Stimulated activated naive CD8-positive, alpha-beta T cell treated with anti-CD3 and anti-CD28 coated beads, Interleukin-15, Interleukin-2, amounts not matched to agents 100 ng/mL and 50 ng/mL, for 24 hours (primary cell): ENCODE measurements around the gene ARL4D.
"Not testable (repeated sequence)": the region's sequence is repeated elsewhere in the genome, so short reads cannot be mapped to it uniquely, and the experiment has no call there.

ENCODE experiments used
- H3K27ac Mint-ChIP-seq: one replicate; pipeline ENCODE4 v1.8.0; 2021; ENCODE audit warnings: mild to moderate bottlenecking, mixed read lengths
- H3K27me3 Mint-ChIP-seq: one replicate; pipeline ENCODE4 v1.8.0; 2021; ENCODE audit warnings: mixed read lengths
- H3K36me3 Mint-ChIP-seq: one replicate; pipeline ENCODE4 v1.8.0; 2021; ENCODE audit warnings: low read depth, mixed read lengths
- H3K4me1 Mint-ChIP-seq: one replicate; pipeline ENCODE4 v1.8.0; 2021; ENCODE audit warnings: low read depth, mixed read lengths
- H3K4me3 Mint-ChIP-seq: one replicate; pipeline ENCODE4 v1.8.0; 2021; ENCODE audit warnings: mild to moderate bottlenecking, mixed read lengths
- H3K9me3 Mint-ChIP-seq: one replicate; pipeline ENCODE4 v1.8.0; 2021; ENCODE audit warnings: mixed read lengths

The ARL4D gene

DNA sequence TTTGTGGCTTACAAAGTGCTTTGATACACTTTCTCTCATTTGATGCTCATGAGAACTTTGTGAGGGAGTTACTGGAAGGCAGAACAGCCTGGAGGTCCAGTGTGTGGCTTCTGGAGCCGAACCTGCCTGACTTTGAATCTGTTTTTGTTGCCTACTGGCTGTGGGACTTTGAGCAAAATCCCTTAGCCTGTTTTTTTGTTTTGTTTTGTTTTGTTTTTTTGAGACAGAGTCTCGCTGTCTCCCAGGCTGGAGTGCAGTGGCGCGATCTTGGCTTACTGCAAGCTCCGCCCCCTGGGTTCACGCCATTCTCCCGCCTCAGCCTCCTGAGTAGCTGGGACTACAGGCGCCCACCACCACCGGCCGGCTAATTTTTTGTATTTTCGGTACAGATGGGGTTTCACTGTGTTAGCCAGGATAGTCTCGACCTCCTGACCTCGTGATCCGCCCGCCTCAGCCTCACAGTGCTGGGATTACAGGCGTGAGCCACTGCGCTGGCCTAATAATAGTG lies 20.6 kb downstream of the ARL4D start:
- H3K27ac Mint-ChIP-seq, H3K4me3 Mint-ChIP-seq, H3K36me3 Mint-ChIP-seq, H3K9me3 Mint-ChIP-seq, H3K4me1 Mint-ChIP-seq: not testable (repeated sequence)
- H3K27me3 Mint-ChIP-seq = peaks cover 24% of the 10 kb centered on the region

DNA sequence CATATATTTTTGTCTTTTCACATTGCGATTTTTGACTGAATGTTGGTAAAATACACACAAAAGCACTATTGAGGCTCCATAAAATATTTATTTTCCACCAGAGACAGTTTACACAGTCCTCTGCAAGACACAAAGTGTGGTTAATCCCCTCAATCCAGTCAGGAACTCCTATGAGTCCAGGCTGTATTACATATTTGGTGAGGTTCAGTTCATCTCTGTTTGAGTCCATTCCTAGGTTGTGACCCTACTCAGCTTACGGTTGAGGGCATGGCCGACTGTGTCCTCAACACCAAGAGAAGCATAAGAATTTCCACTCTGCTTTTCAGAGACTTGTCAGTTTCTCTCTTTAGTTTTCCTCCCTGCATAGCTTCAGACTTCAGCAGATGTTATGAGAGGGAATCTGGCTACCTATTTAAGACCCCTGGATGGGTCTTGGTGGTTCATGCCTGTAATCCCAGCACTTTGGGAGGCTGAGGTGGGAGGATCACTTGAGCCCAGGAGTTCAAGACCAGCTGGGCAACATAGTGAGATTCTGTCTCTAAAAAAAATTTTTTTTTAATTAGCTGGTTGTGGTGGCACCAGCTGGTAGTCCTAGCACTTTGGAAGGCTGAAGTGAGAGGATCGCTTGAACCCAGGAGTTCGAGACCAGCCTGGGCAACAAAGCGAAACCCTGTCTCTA lies 25.1 kb downstream of the ARL4D start:
- Mint-ChIP-seq H3K27me3 (peaks cover 18% of the 10 kb centered on the region), H3K9me3 (no peaks in the 10 kb centered on the region), H3K36me3 (no peaks in the 10 kb centered on the region), H3K27ac (no peak overlapping the region), H3K4me1 (no peaks in the 10 kb centered on the region), H3K4me3 (no peak overlapping the region)

GRCh38 chr17:43427362-43428043 lies 28.7 kb downstream of the ARL4D start:
- H3K27me3 Mint-ChIP-seq = peaks cover 30% of the 10 kb centered on the region
- H3K9me3 Mint-ChIP-seq = no peaks in the 10 kb centered on the region
- no peaks in the 10 kb centered on the region for H3K4me1 Mint-ChIP-seq
- H3K4me3 Mint-ChIP-seq = no peak overlapping the region
- no peaks in the 10 kb centered on the region for H3K36me3 Mint-ChIP-seq
- H3K27ac Mint-ChIP-seq = no peak overlapping the region

- Mint-ChIP-seq H3K9me3 (no peaks in the 10 kb centered on the region), H3K27ac (no peak overlapping the region), H3K36me3 (no peaks in the 10 kb centered on the region), H3K4me1 (no peaks in the 10 kb centered on the region), H3K27me3 (peaks cover 30% of the 10 kb centered on the region), H3K4me3 (no peak overlapping the region)
These were observed 29.7 kb downstream of the ARL4D start for GRCh38 chr17:43428524-43428923.

DNA sequence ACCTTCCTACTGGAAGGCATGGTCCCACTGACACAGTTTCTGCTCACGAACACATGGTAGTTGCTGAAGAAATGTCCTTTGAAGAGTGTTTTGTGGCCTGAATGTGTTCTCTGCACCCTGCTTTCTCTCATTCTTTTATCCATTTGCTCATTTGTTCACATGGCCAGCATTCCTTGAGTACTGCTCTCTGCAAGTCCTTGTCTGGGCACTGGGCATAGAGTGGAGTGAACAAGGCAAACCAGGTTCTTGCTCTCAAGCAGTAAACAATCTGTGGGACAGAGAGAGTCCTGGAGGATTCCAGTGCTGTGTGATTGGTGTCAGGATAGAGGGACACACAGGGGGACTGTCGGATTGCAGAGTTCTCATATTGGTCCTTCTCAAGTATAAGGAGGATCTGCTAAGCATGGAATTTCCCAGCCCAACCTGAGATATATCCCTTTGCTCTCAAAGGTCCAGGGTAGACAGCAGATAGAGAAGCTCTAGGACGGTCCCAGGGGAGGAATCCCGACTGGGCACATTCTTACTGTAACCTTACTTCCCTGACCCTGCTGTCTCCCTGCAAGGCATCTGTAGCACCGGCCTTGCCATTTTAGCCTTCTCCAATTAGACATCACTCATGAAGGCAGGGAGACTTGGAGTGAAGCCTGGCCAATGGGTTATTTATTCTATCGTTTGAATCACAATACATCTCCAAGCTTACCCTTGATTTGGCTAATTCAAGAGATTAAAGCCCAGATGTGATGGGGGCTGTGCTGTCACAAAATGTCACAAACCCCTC lies 32.3 kb downstream of the ARL4D start:
- Mint-ChIP-seq H3K27ac (no peak overlapping the region), H3K36me3 (no peaks in the 10 kb centered on the region), H3K9me3 (no peaks in the 10 kb centered on the region), H3K4me1 (no peaks in the 10 kb centered on the region), H3K27me3 (peaks cover 28% of the 10 kb centered on the region), H3K4me3 (no peak overlapping the region)

- H3K9me3 Mint-ChIP-seq = no peaks in the 10 kb centered on the region
- no peaks in the 10 kb centered on the region for H3K36me3 Mint-ChIP-seq
- peaks cover 31% of the 10 kb centered on the region for H3K27me3 Mint-ChIP-seq
- no peaks in the 10 kb centered on the region for H3K4me1 Mint-ChIP-seq
- H3K27ac Mint-ChIP-seq = no peak overlapping the region
- H3K4me3 Mint-ChIP-seq = no peak overlapping the region
These were observed 33.1 kb downstream of the ARL4D start for GRCh38 chr17:43431714-43432523.

GRCh38 chr17:43434902-43435319 lies 36.1 kb downstream of the ARL4D start:
- Mint-ChIP-seq H3K36me3 (no peaks in the 10 kb centered on the region), H3K9me3 (no peaks in the 10 kb centered on the region), H3K27me3 (peaks cover 31% of the 10 kb centered on the region), H3K4me3 (no peak overlapping the region), H3K4me1 (no peaks in the 10 kb centered on the region), H3K27ac (no peak overlapping the region)

DNA sequence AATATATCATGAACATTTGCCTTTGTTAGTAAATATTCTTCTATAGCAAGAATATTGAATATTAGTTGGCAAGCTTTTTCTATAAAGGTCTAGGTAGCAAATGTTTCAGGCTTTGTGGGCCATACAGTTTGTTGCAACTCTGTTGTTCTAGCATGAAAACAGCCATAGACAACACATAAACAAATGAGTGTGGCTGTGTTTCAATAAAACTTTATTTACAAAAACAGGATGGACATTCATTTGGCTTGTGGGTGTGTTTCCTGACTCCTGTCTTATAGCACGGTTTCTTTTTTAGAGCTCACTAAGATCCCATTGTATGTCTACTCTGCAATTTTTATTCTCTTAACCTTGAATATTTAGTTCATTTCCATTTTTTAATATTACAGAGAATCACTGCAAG lies 39.0 kb downstream of the ARL4D start:
- Mint-ChIP-seq H3K27ac (no peak overlapping the region), H3K9me3 (no peaks in the 10 kb centered on the region), H3K36me3 (no peaks in the 10 kb centered on the region), H3K4me3 (no peak overlapping the region), H3K4me1 (no peaks in the 10 kb centered on the region), H3K27me3 (peaks cover 15% of the 10 kb centered on the region)

DNA sequence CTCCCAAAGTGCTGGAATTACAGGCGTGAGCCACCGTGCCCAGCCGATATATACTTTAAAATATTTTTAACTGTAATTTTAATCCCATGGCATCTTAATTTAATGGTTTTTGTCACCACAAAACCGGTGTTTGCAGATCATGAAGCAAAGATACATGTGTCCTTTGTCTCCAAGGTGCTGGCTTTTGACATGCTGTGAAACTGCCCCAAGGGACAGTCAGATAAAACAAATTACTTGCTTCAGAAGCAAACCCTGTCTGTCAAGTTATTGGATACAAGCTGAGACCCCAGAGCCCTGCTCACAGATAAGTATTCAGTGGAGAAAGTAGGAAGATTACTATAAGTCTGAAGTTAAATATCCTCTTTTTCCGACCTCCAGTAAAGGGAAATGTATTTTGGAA lies 39.8 kb downstream of the ARL4D start:
- Mint-ChIP-seq H3K36me3 (no peaks in the 10 kb centered on the region), H3K9me3 (no peaks in the 10 kb centered on the region), H3K4me1 (no peaks in the 10 kb centered on the region), H3K27ac (no peak overlapping the region), H3K27me3 (peaks cover 15% of the 10 kb centered on the region), H3K4me3 (no peak overlapping the region)

GRCh38 chr17:43439041-43439440 lies 40.2 kb downstream of the ARL4D start:
- H3K27me3 Mint-ChIP-seq = peaks cover 15% of the 10 kb centered on the region

GRCh38 chr17:43442711-43443110 lies 43.9 kb downstream of the ARL4D start:
- Mint-ChIP-seq H3K27me3 (peaks cover 10% of the 10 kb centered on the region), H3K36me3 (no peaks in the 10 kb centered on the region), H3K4me3 (no peak overlapping the region), H3K27ac (no peak overlapping the region), H3K4me1 (no peaks in the 10 kb centered on the region), H3K9me3 (no peaks in the 10 kb centered on the region)

More at GRCh38 chr17:43439041-43439440, 40.2 kb downstream of the ARL4D start:
- no peak overlapping the region for H3K27ac Mint-ChIP-seq
- H3K36me3 Mint-ChIP-seq = no peaks in the 10 kb centered on the region
- H3K4me1 Mint-ChIP-seq = no peaks in the 10 kb centered on the region
- H3K4me3 Mint-ChIP-seq = no peak overlapping the region
- no peaks in the 10 kb centered on the region for H3K9me3 Mint-ChIP-seq

GRCh38 chr17:43443381-43443780 lies 44.6 kb downstream of the ARL4D start:
- Mint-ChIP-seq H3K9me3 (no peaks in the 10 kb centered on the region), H3K27me3 (peaks cover 10% of the 10 kb centered on the region), H3K4me1 (no peaks in the 10 kb centered on the region), H3K36me3 (no peaks in the 10 kb centered on the region), H3K4me3 (no peak overlapping the region), H3K27ac (no peak overlapping the region)

DNA sequence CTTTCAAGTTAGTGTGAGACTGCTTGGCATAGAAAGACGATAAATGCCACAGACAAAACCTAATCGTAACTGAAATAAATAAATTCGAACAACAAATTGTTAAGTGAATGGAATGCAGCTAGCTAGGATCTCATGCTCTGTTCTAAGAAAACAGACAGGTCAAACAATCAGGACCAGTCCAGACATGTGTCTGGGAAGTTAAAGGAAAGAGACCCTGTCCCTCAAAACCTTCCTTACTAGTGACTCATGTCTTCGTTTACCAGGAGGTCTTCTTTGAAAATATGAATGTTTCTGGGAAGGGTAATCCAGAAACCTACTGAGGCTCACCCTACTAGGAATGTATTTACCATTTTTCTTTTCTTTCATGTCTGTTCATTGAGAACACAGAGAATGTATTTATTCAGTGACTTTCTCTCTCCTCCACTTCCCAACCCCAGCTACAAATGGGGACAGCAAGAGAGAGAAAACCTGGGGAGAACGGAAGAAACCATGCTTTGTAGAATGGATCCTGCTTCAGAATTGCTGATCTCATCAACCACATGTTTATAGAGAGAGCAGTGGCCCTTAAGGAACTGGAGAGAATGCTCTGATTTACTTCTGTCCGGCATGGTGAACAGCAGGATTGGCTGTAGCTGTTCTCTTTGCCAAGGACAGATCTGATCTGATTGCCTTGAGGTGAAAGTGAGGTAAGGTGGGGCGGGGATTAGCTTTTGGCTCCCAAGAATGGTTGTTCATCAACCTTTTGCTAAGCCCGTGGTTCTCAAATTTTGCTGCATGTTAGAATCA lies 45.6 kb downstream of the ARL4D start:
- H3K36me3 Mint-ChIP-seq = no peaks in the 10 kb centered on the region
- no peaks in the 10 kb centered on the region for H3K9me3 Mint-ChIP-seq
- H3K27ac Mint-ChIP-seq = no peak overlapping the region

GRCh38 chr17:43445009-43445589 lies 46.3 kb downstream of the ARL4D start:
- Mint-ChIP-seq H3K9me3 (no peaks in the 10 kb centered on the region), H3K4me1 (no peaks in the 10 kb centered on the region), H3K36me3 (no peaks in the 10 kb centered on the region), H3K27me3 (peaks cover 6% of the 10 kb centered on the region), H3K4me3 (no peak overlapping the region), H3K27ac (no peak overlapping the region)

More for the DNA sequence above, 45.6 kb downstream of the ARL4D start:
- H3K4me3 Mint-ChIP-seq = no peak overlapping the region
- peaks cover 6% of the 10 kb centered on the region for H3K27me3 Mint-ChIP-seq
- H3K4me1 Mint-ChIP-seq = no peaks in the 10 kb centered on the region
